GM23338 (cell line): ENCODE data around the gene DIPK1A. TPM values are rescaled to one million over a fixed set of nuclear protein-coding genes. Genes with fewer than 3 reads are reported as not detected.

ENCODE experiments used
- EZH2 ChIP-seq: fragments of 200-600 bp; sonication (generic); IDR thresholded peaks from one replicate; pipeline ENCODE4 v1.8.0; 2017; ENCODE audit warnings: antibody characterized with exemption, mild to moderate bottlenecking, low read depth; ENCODE audit not compliant: unreplicated experiment
- EZH2phosphoT487 ChIP-seq: fragments of 200-600 bp; sonication (generic); IDR thresholded peaks from one replicate; pipeline ENCODE4 v1.8.1; 2018; ENCODE audit warnings: antibody characterized with exemption; ENCODE audit not compliant: unreplicated experiment
- JUNB ChIP-seq: IDR thresholded peaks from one replicate; pipeline ENCODE4 v1.6.1; 2016; ENCODE audit warnings: antibody characterized with exemption; ENCODE audit not compliant: unreplicated experiment
- NANOG ChIP-seq: IDR thresholded peaks from 2 replicates; pipeline ENCODE4 v1.6.1; 2016; ENCODE audit warnings: antibody characterized with exemption, borderline replicate concordance
- POLR2AphosphoS5 ChIP-seq: IDR thresholded peaks from 2 replicates; pipeline ENCODE4 v1.6.1; 2016; ENCODE audit warnings: antibody characterized with exemption, low read depth
- ZNF114 ChIP-seq: fragments of 250-450 bp; sonication (Bioruptor Pico); IDR thresholded peaks from 2 replicates; pipeline ENCODE4 v1.5.0; 2020; ENCODE audit warnings: mild to moderate bottlenecking, moderate library complexity
- polyA plus RNA-seq: library from polyadenylated mRNA; unstranded; fragments of >200 nt; fragmentation: Nextera tagmentation; extraction: Ambion mirVana; gene quantifications from 2 replicates; pipeline ENCODE4 v1.2.1, GENCODE V29; 2016
- total RNA-seq: library from RNA; depleted of rRNA; stranded (reverse); fragments of >200 nt; shearing (Covaris generic); gene quantifications from 2 replicates; pipeline ENCODE4 v1.2.3, GENCODE V29; 2014
- TF ChIP-seq, protein P1 (sequence below): fragments of 250-450 bp; sonication (Bioruptor Pico); IDR thresholded peaks from 2 replicates; pipeline ENCODE4 v1.5.0; 2020; ENCODE audit warnings: mild to moderate bottlenecking, moderate library complexity
- TF ChIP-seq, protein P2 (sequence below): IDR thresholded peaks from one replicate; pipeline ENCODE4 v1.6.1; 2018; ENCODE audit warnings: antibody characterized with exemption; ENCODE audit not compliant: unreplicated experiment

DIPK1A gene
- total and polyA plus RNA-seq, 2 experiments from 2014 or later = 4.8 to 6.1 TPM

DNA sequence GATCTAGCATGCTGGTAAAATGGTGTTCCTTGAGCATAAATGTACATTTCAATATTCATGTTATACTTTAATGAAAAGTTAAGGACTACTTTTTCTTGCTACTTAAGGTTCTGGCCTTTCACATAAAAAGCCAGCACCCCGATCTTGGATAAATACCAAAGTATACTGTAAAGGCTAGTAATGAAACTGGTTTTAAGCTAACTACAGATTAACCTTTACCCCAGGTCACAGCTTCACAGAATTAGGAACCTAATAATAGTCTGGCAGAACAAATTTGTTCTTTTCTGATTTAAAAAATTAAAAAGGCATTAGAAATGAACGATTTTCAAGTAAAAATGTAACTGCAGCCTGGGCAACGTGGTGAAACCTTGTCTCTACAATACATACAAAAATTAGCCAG lies 23.5 kb downstream of the DIPK1A start (continued):
- TF ChIP-seq, protein P1, sequence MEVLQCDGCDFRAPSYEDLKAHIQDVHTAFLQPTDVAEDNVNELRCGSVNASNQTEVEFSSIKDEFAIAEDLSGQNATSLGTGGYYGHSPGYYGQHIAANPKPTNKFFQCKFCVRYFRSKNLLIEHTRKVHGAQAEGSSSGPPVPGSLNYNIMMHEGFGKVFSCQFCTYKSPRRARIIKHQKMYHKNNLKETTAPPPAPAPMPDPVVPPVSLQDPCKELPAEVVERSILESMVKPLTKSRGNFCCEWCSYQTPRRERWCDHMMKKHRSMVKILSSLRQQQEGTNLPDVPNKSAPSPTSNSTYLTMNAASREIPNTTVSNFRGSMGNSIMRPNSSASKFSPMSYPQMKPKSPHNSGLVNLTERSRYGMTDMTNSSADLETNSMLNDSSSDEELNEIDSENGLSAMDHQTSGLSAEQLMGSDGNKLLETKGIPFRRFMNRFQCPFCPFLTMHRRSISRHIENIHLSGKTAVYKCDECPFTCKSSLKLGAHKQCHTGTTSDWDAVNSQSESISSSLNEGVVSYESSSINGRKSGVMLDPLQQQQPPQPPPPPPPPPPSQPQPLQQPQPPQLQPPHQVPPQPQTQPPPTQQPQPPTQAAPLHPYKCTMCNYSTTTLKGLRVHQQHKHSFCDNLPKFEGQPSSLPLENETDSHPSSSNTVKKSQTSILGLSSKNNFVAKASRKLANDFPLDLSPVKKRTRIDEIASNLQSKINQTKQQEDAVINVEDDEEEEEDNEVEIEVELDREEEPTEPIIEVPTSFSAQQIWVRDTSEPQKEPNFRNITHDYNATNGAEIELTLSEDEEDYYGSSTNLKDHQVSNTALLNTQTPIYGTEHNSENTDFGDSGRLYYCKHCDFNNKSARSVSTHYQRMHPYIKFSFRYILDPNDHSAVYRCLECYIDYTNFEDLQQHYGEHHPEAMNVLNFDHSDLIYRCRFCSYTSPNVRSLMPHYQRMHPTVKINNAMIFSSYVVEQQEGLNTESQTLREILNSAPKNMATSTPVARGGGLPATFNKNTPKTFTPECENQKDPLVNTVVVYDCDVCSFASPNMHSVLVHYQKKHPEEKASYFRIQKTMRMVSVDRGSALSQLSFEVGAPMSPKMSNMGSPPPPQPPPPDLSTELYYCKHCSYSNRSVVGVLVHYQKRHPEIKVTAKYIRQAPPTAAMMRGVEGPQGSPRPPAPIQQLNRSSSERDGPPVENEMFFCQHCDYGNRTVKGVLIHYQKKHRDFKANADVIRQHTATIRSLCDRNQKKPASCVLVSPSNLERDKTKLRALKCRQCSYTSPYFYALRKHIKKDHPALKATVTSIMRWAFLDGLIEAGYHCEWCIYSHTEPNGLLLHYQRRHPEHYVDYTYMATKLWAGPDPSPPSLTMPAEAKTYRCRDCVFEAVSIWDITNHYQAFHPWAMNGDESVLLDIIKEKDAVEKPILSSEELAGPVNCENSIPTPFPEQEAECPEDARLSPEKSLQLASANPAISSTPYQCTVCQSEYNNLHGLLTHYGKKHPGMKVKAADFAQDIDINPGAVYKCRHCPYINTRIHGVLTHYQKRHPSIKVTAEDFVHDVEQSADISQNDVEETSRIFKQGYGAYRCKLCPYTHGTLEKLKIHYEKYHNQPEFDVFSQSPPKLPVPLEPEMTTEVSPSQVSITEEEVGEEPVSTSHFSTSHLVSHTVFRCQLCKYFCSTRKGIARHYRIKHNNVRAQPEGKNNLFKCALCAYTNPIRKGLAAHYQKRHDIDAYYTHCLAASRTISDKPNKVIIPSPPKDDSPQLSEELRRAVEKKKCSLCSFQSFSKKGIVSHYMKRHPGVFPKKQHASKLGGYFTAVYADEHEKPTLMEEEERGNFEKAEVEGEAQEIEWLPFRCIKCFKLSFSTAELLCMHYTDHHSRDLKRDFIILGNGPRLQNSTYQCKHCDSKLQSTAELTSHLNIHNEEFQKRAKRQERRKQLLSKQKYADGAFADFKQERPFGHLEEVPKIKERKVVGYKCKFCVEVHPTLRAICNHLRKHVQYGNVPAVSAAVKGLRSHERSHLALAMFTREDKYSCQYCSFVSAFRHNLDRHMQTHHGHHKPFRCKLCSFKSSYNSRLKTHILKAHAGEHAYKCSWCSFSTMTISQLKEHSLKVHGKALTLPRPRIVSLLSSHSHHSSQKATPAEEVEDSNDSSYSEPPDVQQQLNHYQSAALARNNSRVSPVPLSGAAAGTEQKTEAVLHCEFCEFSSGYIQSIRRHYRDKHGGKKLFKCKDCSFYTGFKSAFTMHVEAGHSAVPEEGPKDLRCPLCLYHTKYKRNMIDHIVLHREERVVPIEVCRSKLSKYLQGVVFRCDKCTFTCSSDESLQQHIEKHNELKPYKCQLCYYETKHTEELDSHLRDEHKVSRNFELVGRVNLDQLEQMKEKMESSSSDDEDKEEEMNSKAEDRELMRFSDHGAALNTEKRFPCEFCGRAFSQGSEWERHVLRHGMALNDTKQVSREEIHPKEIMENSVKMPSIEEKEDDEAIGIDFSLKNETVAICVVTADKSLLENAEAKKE (CRISPR knock-in tag) = no peak
- no peak for TF ChIP-seq NANOG
- no peak for TF ChIP-seq JUNB
- no peak for TF ChIP-seq EZH2phosphoT487
- TF ChIP-seq EZH2 = no peak
- TF ChIP-seq, protein P2, sequence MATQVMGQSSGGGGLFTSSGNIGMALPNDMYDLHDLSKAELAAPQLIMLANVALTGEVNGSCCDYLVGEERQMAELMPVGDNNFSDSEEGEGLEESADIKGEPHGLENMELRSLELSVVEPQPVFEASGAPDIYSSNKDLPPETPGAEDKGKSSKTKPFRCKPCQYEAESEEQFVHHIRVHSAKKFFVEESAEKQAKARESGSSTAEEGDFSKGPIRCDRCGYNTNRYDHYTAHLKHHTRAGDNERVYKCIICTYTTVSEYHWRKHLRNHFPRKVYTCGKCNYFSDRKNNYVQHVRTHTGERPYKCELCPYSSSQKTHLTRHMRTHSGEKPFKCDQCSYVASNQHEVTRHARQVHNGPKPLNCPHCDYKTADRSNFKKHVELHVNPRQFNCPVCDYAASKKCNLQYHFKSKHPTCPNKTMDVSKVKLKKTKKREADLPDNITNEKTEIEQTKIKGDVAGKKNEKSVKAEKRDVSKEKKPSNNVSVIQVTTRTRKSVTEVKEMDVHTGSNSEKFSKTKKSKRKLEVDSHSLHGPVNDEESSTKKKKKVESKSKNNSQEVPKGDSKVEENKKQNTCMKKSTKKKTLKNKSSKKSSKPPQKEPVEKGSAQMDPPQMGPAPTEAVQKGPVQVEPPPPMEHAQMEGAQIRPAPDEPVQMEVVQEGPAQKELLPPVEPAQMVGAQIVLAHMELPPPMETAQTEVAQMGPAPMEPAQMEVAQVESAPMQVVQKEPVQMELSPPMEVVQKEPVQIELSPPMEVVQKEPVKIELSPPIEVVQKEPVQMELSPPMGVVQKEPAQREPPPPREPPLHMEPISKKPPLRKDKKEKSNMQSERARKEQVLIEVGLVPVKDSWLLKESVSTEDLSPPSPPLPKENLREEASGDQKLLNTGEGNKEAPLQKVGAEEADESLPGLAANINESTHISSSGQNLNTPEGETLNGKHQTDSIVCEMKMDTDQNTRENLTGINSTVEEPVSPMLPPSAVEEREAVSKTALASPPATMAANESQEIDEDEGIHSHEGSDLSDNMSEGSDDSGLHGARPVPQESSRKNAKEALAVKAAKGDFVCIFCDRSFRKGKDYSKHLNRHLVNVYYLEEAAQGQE = no peak
- TF ChIP-seq ZNF114 (CRISPR knock-in tag) = no peak
- TF ChIP-seq POLR2AphosphoS5 = no peak
